ENCODE data around the gene CBLC.

Gene CBLC

DNA sequence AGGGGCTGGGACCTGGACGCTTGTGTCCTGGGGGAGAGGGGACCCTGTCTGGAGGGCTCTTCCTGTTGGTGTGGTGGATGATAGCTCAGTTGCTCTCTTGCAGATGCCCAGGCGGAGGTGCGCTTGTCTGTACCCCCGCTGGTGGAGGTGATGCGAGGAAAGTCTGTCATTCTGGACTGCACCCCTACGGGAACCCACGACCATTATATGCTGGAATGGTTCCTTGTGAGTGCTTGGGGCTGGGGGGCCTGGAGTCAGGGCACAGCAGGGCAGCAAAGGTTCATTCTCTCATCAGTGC lies 33.4 kb downstream of the CBLC start (continued):
- TF ChIP-seq, protein P1, sequence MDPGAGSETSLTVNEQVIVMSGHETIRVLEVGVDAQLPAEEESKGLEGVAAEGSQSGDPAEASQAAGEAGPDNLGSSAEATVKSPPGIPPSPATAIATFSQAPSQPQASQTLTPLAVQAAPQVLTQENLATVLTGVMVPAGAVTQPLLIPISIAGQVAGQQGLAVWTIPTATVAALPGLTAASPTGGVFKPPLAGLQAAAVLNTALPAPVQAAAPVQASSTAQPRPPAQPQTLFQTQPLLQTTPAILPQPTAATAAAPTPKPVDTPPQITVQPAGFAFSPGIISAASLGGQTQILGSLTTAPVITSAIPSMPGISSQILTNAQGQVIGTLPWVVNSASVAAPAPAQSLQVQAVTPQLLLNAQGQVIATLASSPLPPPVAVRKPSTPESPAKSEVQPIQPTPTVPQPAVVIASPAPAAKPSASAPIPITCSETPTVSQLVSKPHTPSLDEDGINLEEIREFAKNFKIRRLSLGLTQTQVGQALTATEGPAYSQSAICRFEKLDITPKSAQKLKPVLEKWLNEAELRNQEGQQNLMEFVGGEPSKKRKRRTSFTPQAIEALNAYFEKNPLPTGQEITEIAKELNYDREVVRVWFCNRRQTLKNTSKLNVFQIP (CRISPR knock-in tag; IDR thresholded peaks at IDR 0.05; ENCODE audit: borderline replicate concordance, low read depth): no peak
- TF ChIP-seq CREB5 (CRISPR knock-in tag; IDR thresholded peaks at IDR 0.05; ENCODE audit: low read depth): no peak

GRCh38 chr19:44812142-44812718 lies 34.5 kb downstream of the CBLC start:
- no peak for TF ChIP-seq ZNF8 (CRISPR knock-in tag; IDR thresholded peaks at IDR 0.05)
- TF ChIP-seq PPARA (CRISPR knock-in tag; IDR thresholded peaks at IDR 0.05; ENCODE audit: borderline replicate concordance): no peak
- TF ChIP-seq TOX (CRISPR knock-in tag; IDR thresholded peaks at IDR 0.05; ENCODE audit: borderline replicate concordance): no peak
- no peak for TF ChIP-seq ZFP30 (CRISPR knock-in tag; IDR thresholded peaks at IDR 0.05)
- no peak for TF ChIP-seq OSR1 (CRISPR knock-in tag; IDR thresholded peaks at IDR 0.05)
- no peak for TF ChIP-seq ZFP3 (CRISPR knock-in tag; IDR thresholded peaks at IDR 0.05)
- no peak for TF ChIP-seq BACH2 (CRISPR knock-in tag; IDR thresholded peaks at IDR 0.05; ENCODE audit: borderline replicate concordance)
- no peak for TF ChIP-seq ISL1 (CRISPR knock-in tag; IDR thresholded peaks at IDR 0.05)
- TF ChIP-seq, protein P2, sequence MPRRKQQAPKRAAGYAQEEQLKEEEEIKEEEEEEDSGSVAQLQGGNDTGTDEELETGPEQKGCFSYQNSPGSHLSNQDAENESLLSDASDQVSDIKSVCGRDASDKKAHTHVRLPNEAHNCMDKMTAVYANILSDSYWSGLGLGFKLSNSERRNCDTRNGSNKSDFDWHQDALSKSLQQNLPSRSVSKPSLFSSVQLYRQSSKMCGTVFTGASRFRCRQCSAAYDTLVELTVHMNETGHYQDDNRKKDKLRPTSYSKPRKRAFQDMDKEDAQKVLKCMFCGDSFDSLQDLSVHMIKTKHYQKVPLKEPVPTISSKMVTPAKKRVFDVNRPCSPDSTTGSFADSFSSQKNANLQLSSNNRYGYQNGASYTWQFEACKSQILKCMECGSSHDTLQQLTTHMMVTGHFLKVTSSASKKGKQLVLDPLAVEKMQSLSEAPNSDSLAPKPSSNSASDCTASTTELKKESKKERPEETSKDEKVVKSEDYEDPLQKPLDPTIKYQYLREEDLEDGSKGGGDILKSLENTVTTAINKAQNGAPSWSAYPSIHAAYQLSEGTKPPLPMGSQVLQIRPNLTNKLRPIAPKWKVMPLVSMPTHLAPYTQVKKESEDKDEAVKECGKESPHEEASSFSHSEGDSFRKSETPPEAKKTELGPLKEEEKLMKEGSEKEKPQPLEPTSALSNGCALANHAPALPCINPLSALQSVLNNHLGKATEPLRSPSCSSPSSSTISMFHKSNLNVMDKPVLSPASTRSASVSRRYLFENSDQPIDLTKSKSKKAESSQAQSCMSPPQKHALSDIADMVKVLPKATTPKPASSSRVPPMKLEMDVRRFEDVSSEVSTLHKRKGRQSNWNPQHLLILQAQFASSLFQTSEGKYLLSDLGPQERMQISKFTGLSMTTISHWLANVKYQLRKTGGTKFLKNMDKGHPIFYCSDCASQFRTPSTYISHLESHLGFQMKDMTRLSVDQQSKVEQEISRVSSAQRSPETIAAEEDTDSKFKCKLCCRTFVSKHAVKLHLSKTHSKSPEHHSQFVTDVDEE (CRISPR knock-in tag; IDR thresholded peaks at IDR 0.05): no peak
- TF ChIP-seq ZC3H10 (CRISPR knock-in tag; IDR thresholded peaks at IDR 0.05): no peak
- TF ChIP-seq PATZ1 (CRISPR knock-in tag; IDR thresholded peaks at IDR 0.05; ENCODE audit: borderline replicate concordance): no peak
- ATAC-seq: no peak

- TF ChIP-seq TOX (CRISPR knock-in tag; IDR thresholded peaks at IDR 0.05; ENCODE audit: borderline replicate concordance): no peak
- TF ChIP-seq PATZ1 (CRISPR knock-in tag; IDR thresholded peaks at IDR 0.05; ENCODE audit: borderline replicate concordance): no peak
- TF ChIP-seq, protein P1 (CRISPR knock-in tag; IDR thresholded peaks at IDR 0.05; ENCODE audit: borderline replicate concordance, low read depth): no peak
- TF ChIP-seq PPARA (CRISPR knock-in tag; IDR thresholded peaks at IDR 0.05; ENCODE audit: borderline replicate concordance): no peak
- no peak for TF ChIP-seq ZFP30 (CRISPR knock-in tag; IDR thresholded peaks at IDR 0.05)
- TF ChIP-seq RARB (CRISPR knock-in tag; IDR thresholded peaks at IDR 0.05): no peak
- TF ChIP-seq GLIS3 (CRISPR knock-in tag; IDR thresholded peaks at IDR 0.05): no peak
- TF ChIP-seq ARNTL (CRISPR knock-in tag; IDR thresholded peaks at IDR 0.05; ENCODE audit: borderline replicate concordance, low read depth): no peak
- TF ChIP-seq OSR1 (CRISPR knock-in tag; IDR thresholded peaks at IDR 0.05): no peak
- no peak for TF ChIP-seq ZNF8 (CRISPR knock-in tag; IDR thresholded peaks at IDR 0.05)
- TF ChIP-seq CREB5 (CRISPR knock-in tag; IDR thresholded peaks at IDR 0.05; ENCODE audit: low read depth): no peak
- no peak for TF ChIP-seq TCF4 (CRISPR knock-in tag; IDR thresholded peaks at IDR 0.05; ENCODE audit: borderline replicate concordance)
- TF ChIP-seq ISL1 (CRISPR knock-in tag; IDR thresholded peaks at IDR 0.05): no peak
- TF ChIP-seq BACH2 (CRISPR knock-in tag; IDR thresholded peaks at IDR 0.05; ENCODE audit: borderline replicate concordance): no peak
- no peak for TF ChIP-seq SNAI2 (CRISPR knock-in tag; IDR thresholded peaks at IDR 0.05)
- TF ChIP-seq ESRRG (CRISPR knock-in tag; IDR thresholded peaks at IDR 0.05): no peak
- TF ChIP-seq CSRNP3 (CRISPR knock-in tag; IDR thresholded peaks at IDR 0.05): no peak
- TF ChIP-seq ZNF70 (CRISPR knock-in tag; IDR thresholded peaks at IDR 0.05): no peak
- TF ChIP-seq CSDC2 (CRISPR knock-in tag; IDR thresholded peaks at IDR 0.05): no peak
- TF ChIP-seq ZFP3 (CRISPR knock-in tag; IDR thresholded peaks at IDR 0.05): no peak
- ATAC-seq: no peak
These were observed 35.6 kb downstream of the CBLC start for GRCh38 chr19:44813070-44813840.
